HG03378 (cell line): ENCODE results near the gene EAPP.
"Not testable (repeated sequence)": the region's sequence is repeated elsewhere in the genome, so short reads cannot be mapped to it uniquely, and the experiment has no call there.

Experiments used
- ATAC-seq: cut with Tn5 transposase; IDR thresholded peaks from one replicate; pipeline ENCODE4 v1.9.1; 2021; ENCODE audit warnings: mild to moderate bottlenecking, moderate library complexity; ENCODE audit not compliant: unreplicated experiment

Gene EAPP

DNA sequence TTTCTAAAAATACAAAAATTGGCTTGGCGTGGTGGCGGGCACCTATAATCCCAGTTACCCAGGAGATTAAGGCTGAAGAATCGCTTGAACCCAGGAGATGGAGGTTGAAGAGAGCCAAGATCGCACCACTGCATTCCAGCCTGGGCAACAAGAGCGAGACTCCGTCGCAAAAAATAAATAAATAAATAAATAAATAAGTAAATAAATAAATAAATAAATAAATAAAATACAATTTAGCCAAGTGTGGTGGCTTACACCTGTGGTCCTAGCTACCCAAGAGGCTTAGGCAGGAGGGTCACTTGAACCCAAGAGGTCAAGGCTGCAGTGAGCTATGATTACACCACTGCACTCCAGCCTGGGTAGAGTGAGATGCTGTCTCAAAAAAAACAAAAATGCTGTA, 51.0 kb downstream of the EAPP start:
- ATAC-seq = no peak

DNA sequence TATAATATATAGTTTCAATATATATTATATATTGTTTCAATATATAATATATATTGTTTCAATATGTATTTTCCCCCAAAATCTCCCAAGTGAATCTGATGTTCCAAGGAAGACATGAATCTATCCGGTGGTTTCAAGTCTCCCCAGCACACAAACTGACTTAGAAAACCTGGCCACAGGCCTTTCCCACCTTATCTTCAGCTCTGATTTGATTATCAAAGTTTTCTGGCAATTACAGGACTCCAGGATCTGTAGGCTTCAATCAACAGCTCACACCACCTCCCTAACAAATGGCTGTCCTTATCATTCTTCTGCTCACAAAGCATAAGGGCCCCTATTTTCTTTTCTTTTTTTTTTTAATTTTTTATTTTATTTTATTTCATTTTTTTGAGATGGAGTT, 54.8 kb downstream of the EAPP start:
- no peak for ATAC-seq

DNA sequence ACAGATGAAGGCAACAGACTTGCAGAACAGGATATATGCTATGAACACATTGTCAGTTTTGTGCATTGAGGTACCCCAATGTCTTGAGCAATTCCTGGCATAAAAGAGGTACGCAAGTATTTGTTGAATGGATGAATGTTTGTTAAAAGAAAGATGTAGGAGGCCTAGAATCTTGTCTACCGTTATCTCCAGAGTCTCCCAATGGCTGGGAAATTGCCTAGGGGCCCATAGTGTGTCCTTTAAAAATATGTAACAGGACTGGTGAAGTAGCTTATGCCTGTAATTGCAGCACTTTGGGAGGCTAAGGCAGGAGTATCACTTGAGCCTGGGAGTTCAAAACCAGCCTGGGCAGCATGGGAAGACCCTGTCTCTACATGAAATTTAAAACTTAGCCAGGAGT, 57.0 kb downstream of the EAPP start:
- no peak for ATAC-seq

DNA sequence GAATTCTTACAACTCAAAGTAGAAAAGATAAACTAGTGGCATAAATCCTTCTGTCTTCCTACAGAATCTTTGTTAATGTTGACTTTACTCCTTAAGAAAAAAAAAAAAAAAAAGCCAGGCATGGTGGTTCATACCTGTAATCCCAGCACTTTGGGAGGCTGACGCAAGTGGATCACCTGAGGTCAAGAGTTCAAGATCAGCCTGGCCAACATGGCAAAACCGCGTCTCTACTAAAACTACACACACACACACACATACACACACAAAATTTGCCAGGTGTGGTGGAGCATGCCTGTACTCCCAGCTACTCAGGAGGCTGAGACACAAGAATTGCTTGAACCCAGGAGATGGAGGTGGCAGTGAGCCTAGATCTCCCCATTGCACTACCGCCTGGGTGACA, 59.8 kb downstream of the EAPP start:
- no peak for ATAC-seq

DNA sequence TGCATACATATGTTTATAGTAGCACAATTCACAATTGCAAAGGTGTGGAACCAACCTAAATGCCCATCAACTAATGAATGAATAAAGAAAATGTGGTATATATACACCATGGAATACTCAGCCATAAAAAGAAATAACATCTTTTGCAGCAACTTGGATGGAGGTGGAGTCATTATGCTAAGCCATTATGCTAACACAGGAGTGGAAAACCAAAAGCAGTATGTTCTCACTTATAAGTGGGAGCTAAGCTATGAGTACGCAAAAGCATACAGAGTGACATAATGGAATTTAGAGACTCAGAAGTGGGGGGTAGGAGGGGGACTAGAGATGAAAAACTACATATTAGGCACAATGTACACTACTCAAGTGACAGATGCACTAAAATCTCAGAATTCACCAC, 61.2 kb downstream of the EAPP start:
- ATAC-seq = no peak

DNA sequence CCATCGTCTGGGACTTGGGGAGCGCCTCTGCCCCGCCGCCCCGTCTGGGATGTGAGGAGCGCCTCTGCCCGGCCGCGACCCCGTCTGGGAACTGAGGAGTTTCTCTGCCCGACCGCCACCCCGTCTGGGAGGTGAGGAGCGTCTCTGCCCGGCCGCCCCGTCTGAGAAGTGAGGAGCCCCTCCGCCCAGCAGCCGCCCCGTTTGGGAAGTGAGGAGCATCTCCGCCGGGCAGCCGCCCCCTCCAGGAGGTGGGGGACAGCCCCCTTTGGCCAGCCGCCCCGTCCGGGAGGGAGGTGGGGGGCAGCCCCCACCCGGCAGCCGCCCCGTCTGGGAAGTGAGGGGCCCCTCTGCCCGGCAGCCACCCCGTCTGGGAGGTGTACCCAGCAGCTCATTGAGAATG, 63.5 kb downstream of the EAPP start:
- ATAC-seq = not testable (repeated sequence)

DNA sequence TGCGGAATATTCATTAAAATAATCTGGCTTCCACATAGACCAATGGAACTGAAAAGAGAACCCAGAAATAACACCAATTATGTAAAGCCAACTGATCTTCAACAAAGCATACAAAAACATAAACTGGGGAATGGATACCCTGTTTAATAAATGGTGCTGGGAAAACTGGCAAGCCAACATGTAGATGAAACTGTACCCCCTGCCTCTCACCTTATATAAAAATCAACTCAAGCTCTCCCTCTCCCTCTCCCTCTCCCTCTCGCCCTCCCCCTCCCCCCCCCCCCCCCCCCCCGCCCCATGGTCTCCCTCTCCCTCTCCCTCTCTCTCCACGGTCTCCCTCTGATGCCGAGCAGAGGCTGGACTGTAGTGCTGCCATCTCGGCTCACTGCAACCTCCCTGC, 64.3 kb downstream of the EAPP start:
- no peak for ATAC-seq

DNA sequence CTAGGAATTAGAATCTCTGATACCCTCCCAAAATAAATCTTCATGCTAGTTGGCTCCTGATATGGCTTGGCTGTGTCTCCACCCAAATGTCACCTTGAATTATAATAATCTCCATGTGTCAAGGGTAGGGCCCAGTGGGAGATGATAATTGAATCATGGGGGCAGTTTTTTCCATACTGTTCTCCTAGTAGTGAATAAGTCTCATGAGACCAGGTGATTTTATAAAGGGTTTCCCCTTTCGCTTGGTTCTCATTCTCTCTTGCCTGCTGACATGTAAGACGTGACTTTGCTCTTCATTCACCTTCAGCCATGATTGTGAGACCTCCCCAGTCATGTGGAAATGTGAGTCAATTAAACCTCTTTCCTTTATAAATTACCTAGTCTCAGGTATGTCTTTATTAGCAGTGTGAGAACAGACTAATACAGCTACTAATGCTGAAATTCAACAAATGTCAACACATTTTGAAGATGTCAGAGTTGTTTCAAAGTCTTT, 65.3 kb downstream of the EAPP start:
- no peak for ATAC-seq

DNA sequence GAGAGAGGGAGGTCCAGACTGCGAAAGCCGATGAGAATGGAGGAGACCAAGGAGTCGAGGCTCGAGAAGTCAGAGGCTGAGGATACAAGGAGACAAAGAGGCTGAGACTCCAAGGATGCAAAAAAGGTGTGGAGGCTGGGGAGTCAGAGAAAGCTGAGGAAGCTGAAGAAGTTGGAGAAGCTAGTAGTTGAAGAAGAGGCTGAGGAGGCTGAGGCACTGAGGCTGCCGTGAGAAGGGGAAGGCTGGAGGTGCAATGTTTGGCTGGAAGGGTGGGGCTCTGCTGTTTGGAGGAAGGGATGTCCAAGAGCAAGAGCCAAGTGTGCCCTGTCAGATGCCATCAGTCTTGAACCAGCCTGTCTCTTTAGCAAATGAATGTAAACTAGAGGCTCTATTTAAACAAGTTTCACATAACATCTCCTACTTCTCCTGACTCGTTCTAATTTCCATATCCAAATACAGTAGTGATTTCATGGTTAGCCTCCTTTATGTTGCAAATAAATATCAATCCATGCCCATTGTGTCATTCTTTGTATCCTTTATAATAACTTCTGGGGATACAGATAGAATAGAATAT, 66.7 kb downstream of the EAPP start:
- ATAC-seq = no peak

DNA sequence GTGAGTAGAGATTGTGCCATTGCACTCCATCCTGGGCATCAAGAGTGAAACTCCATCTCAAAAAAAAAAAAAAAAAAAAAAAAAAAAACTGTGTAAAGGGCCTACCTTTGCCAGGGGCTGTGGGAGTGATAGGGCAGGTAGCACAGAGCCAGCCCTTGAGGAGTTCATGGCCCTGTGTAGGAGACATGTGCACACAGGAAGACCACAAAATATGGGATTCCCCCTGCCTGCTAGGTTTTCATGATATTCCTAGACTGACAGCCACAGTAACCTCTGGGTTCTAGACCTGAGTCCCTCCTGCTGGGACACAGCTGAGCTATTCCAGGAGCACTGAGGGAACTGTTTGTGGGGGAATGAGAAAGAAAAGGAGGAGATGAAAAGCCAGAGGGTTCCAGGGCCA, 69.2 kb downstream of the EAPP start:
- no peak for ATAC-seq

DNA sequence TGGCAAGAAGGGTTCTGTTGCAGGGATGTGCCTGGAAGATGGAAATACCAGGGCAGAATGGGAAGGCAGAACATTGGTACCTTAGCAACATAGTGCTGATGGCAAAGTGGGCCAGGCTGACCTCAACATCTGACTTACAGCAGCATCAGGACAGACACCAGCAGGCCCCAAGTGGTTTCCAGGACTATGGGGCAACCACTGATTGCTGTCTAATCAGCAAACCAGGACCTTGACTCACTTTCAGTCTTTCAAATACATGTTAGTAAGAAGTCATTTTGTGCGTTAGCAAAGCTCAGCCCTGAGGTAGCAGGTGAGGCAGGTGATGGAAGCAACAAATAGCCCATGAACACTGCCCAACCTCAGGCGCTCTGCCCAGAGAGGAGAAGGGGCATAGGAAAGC, 72.8 kb downstream of the EAPP start:
- no peak for ATAC-seq
